HL-60 (cell line): ENCODE results near the gene SAG.

ENCODE experiments used
- DNase-seq, 2 experiments: peaks; one replicate each; pipeline ENCODE4 v3.0.0-alpha.2; 2010 to 2020; ENCODE audit warnings: low read depth in 1 of 2, low spot score in 1 of 2
- H3K27ac ChIP-seq: fragments of 250-450 bp; sonication (Bioruptor Pico); replicated peaks from 2 replicates; pipeline ENCODE4 v1.5.1; 2020; ENCODE audit warnings: mild to moderate bottlenecking, moderate library complexity
- H3K27me3 ChIP-seq: fragments of 250-450 bp; sonication (Bioruptor Pico); 2 replicates; pipeline ENCODE4 v1.5.1; 2021; ENCODE audit warnings: mild to moderate bottlenecking, moderate library complexity; ENCODE audit not compliant: insufficient read depth, poor library complexity, severe bottlenecking
- H3K4me3 ChIP-seq: replicated peaks from 2 replicates; pipeline ENCODE4 v1.5.1; 2011; ENCODE audit warnings: mild to moderate bottlenecking, control low read depth, low read length; ENCODE audit not compliant: insufficient read depth
- CTCF ChIP-seq: IDR thresholded peaks from one replicate; pipeline ENCODE4 v1.5.1; 2011; ENCODE audit warnings: low read length, control low read depth, inconsistent platforms; ENCODE audit not compliant: insufficient read depth
- GABPA ChIP-seq: IDR thresholded peaks from 2 replicates; pipeline ENCODE4 v1.6.1; 2012; ENCODE audit warnings: low read depth
- POLR2AphosphoS5 ChIP-seq: IDR thresholded peaks from 2 replicates; pipeline ENCODE4 v1.6.1; 2012; ENCODE audit warnings: low read depth
- REST ChIP-seq: IDR thresholded peaks from 2 replicates; pipeline ENCODE4 v1.6.1; 2012; ENCODE audit warnings: low read depth; ENCODE audit not compliant: insufficient replicate concordance
- SPI1 ChIP-seq: IDR thresholded peaks from 2 replicates; pipeline ENCODE4 v1.6.1; 2012; ENCODE audit warnings: low read depth, mild to moderate bottlenecking, borderline replicate concordance

Gene SAG

GRCh38 chr2:233312874-233313273 is 5.3 kb downstream of the SAG start:
- H3K27me3 ChIP-seq = no peaks in the 10 kb centered on the region
- no peak overlapping the region for H3K27ac ChIP-seq
- no peak overlapping the region for H3K4me3 ChIP-seq
- no peak for DNase-seq
- TF ChIP-seq REST (no peak), SPI1 (no peak), CTCF (no peak), POLR2AphosphoS5 (no peak), GABPA (no peak)

- no peak overlapping the region for H3K4me3 ChIP-seq
- no peak overlapping the region for H3K27ac ChIP-seq
- H3K27me3 ChIP-seq = no peaks in the 10 kb centered on the region
- no peak for DNase-seq
- TF ChIP-seq GABPA = no peak
- no peak for TF ChIP-seq SPI1
- TF ChIP-seq POLR2AphosphoS5 = no peak
- no peak for TF ChIP-seq REST
- TF ChIP-seq CTCF = no peak
Observed at GRCh38 chr2:233314180-233314925, 6.7 kb downstream of the SAG start.

GRCh38 chr2:233317196-233317943 is 9.8 kb downstream of the SAG start:
- no peak for DNase-seq
- no peak for TF ChIP-seq CTCF
- TF ChIP-seq REST = no peak
- no peaks in the 10 kb centered on the region for H3K27me3 ChIP-seq
- no peak overlapping the region for H3K27ac ChIP-seq
- no peak overlapping the region for H3K4me3 ChIP-seq
